Stimulated activated CD4-positive, alpha-beta T cell treated with anti-CD3 and anti-CD28 coated beads, Interleukin-1b, Interleukin-23, amount 100 ng/mL, for 1 hour (primary cell): Measurements from ENCODE around the gene GARIN5A.

Source experiments
- DNase-seq, 2 donors: peaks; one replicate each; pipeline ENCODE4 v3.0.0-alpha.2; 2020; ENCODE audit warnings: low read depth in 2 of 2

GARIN5A gene

DNA sequence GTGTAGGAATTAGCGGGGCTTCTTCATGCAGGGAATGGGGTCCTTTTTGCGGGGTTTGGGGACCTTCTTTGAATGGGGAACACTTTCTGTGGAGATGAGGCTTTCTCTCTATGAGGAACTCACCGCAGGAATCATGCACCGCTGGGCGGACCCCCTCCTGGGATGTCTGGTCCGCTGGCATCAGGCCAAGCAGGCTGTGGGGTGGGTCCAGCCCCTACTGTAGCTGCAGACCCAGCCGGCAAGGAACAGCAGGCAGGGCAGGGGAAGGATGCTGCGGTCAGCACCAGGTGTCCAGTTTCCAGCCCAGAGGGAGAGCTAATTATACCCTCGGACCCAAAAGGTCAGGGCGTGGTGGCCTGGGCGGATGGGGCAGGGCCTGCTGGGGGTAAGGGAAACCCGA lies 42.1 kb downstream of the GARIN5A start:
- no peak for DNase-seq

DNA sequence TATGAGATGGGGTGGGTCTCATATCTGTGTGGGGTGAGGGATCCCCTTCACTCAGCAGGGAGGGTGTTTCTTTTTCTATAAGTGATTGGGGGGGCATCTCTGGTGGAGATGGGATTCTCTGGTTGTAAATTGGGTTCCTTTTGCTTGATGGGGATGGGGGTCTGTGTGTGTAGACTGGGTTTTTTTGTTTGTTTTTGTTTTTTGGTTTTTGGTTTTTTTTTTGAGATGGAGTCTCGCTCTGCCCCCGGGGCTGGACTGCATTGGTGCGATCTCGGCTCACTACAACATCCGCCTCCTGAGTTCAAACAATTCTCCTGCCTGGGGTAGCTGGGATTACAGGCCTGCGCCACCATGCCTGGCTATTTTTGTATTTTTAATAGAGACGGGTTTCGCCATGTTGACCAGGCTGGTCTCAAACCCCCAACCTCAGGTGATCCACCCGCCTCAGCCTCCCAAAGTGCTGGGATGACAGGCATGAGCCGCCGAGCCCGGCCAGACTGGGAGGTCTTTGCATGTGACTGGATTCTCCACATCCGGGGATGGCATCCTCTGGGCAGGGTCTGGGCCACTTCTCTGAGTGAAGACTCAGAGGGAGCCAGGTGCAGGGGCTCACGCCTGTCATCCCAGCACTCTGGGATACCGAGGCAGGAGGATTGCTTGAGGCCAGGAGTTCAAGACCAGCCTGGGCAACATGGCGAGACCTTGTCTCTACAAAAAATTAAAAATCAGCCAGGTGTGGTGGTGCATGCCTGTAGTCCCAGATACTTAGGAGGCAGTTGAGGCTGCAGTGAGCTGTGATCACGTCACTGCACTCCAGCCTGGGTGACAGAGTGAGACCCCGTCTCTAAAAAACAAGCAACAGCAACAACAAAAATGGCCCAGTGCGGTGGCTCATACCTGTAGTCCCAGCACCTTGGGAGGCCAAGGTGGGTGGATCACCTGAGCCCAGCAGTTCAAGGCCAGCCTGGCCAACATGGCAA lies 43.2 kb downstream of the GARIN5A start:
- no peak for DNase-seq

DNA sequence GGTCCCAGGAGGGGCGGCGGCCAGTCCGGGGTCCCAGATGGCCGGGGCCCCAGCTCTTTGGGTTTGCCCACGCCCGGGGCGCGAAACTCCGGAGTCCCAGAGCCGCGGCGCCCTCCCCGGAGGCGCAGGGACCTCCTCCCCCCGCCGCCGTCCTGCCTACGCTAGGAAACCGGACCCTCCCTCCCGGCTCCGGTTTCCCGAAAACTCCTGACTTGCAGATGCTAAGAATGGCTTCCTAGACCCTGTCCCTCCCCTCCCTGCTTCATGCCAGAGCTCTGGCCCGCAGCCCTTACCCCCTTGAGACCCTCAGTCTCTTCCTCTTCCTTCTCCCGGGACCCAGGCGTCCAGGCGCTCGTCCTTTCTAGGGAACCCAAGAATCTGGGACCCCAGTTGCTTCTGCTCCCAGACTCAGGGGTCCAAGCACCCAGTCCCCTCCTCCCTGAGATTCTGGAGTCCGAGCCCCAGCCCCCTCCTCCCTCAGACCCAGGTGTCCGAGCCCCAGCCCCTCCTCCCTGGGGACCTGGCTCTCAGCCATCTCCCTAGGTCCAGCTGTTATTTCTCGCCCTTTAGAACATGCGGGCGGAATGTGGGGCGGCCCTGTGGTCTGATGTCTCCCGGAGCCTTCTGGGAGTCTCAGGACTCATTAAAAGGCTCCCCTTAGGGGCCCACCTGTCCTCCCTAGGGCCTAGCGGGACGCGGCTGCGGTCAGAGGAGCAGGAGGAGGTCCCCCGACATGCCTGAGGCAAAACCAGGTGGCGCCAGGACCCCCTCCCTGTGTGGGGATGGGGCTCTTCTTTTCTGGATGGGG lies 44.2 kb downstream of the GARIN5A start, which contains the start of gene MYBPC2:
Gene MYBPC2, plus strand, starts transcription at position 672 of the 808 bp plus-strand sequence. Its CDS starts 62 bp downstream, at position 734.
- DNase-seq, result no peak

DNA sequence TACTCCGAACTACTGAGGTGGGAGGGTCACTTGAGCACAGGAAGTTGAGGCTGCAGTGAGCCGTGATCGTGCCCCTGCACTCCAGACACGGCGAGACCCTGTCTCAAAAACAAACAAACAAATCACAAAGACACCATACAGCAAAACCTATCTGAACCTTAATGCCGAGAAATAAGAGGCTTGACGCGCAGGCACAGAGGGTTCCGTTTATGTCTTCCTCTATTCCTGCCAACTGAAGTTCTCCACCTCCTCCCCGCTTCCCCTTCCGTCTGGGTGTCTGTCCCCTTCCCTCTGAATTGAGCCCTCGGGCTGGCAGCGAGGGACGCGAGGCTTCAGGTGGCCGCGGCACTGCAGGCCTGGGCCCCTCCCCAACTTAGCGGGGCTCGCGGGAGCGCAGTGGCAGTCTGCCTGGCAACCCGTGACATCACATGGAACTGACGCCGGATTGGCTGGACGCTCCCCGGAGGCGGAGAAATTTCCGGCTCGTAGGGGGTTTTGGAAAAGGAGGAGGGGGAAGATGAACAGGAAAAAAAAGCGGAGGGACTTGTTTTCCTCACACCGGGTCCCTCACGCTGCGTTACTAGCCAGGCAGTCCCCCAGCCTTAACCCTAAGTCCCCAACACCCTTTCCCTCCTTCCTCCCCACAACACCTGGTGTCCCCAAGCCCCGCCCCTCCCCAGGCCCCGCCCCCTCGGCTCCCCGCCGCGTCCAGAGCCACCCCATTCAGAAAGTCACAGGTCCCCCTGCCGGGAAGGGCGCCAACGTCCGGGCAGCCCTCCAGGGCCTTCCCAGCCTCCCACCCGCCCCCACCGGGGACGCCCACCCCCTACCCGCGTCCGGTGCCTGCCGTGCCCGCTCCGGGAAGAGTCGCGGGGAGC lies 45.1 kb downstream of the GARIN5A start:
- peak; percentile 55 to 84 for DNase-seq

DNA sequence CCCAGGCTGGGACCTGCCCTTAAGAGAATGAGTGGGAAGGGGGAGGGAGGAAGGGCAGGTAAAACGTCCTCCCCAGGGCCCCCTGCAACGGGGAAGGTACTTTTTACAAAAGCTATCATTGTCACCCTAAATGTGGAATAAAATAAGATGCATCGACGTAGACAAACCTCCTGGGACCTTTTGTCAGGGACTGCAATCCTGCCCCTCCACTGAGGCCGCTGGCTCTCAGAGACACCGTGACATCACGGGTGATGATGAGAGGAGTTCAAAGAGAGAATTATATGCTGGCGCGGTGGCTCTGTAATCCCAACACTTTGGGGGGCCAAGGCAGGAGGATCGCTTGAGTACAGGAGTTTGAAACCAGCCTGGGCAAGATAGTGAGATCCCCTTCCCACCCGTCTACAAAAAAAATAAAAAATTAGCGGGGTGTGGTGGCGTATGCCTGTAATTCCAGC lies 45.7 kb downstream of the GARIN5A start:
- no peak for DNase-seq

DNA sequence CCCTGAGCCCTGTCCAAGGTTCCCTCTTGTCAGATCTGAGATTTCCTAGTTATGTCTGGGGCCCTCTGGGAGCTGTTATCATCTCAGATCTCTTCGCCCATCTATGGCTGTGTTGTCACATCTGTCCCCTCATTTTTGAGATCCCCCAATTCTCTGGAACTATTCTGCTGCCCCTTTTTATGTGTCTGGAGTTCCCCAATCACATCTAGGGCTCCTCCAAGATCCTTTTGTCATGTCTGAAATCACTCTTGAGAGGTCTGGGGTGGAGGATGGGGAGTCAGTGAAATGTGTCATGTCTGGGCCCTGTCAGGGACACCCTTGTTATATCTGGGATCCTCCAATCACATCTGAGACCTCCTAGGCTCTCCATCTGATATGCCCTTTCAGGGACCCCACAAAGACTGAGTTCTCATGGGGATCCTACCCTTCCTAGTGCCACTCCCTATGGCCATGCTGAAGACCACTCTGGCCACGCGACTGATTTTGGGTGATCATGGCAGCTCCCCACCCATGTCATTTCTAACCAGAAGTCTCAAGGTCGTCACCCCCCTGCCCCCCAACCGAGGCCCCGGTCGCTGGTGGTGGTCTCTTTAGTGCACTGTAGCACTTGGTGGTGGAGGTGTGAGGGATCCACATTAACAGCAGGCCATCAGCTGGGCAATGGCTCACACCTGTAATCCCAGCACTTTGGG lies 47.7 kb downstream of the GARIN5A start:
- no peak for DNase-seq

DNA sequence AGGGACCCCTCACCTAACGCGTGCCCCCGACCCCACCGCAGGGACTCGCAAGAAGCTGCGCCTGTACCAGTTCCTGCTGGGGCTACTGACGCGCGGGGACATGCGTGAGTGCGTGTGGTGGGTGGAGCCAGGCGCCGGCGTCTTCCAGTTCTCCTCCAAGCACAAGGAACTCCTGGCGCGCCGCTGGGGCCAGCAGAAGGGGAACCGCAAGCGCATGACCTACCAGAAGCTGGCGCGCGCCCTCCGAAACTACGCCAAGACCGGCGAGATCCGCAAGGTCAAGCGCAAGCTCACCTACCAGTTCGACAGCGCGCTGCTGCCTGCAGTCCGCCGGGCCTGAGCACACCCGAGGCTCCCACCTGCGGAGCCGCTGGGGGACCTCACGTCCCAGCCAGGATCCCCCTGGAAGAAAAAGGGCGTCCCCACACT lies 48.6 kb downstream of the GARIN5A start:
- DNase-seq, result no peak

DNA sequence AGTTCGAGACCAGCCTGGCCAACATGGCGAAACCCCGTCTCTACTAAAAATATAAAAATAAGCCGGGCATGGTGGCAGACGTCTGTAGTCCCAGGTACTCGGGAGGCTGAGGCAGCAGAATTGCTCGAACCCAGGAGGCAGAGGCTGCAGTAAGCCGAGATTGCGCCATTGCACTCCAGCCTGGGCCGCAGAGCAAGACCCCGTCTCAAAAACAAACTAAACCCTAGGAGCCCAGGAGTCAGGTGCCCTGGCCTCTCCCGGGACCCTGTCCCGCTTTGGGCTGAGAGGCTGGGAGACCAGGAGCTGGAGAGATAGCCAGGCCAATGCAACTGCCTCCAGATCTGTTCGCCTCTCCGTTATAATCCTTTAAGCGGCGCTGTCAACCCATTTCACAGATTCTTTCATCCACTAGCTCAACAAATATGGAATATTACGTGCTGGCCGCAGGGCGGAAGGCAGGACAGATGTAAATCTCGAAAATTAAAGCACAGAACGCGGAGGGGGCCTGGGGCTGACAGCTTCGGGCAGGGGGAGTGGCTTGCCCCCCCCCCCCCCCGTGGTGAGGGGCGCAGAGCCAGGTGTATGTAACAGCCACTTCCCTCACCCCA lies 49.2 kb downstream of the GARIN5A start:
- no peak for DNase-seq

DNA sequence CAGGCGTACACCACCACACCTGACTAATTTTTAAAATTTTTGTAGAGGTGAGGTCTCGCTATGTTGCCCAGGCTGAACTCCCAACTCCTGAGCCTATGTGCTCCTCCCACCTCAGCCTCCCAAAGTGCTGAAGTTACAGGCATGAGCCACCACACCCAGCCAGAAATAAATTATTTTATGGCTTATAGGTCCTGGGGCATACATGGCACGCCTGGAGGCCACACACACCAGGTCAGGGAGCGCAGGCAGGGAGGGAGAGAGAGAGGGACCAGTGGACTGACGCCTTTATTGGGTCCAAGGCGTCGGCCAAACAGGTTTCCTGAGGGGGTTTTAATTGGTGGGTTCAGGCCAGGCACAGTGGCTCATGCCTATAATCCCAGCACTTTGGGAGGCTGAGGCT lies 51.1 kb downstream of the GARIN5A start:
- DNase-seq, result no peak

DNA sequence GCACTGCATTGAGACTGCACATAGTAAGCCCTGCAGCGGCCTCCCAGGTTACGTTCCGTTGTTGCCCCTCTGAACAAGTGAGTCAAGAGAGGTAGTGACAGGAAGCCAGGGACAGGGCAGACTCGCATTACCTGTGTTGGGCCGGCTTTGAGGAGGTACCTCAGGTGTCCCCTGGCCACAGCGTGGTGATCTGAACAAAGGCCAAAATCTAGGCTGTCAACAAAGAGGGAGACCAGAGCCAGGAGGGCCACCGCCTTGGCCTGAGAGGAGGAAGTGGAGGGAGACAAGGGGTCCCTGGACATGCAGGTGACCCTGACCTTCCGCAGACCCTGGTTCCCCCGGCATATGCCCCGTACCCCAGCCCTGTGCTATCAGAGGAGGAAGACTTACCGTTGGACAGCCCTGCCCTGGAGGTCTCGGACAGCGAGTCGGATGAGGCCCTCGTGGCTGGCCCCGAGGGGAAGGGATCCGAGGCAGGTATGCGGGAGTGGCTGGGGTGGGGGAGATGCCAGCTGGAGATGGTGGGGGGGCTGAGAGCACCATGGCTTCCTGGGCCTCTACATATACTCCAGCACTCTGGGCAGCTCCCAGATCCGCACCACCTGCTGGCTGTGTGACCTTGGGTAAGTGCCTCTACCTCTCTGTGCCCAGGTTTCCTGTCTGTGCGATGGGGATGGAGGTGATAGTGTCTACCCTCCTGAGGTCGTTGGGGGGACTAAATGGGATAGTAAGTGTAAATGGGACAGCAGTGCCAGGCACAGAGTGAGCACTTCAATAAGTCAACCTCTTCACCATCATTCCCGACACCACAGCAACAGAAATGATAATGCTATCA lies 53.2 kb downstream of the GARIN5A start:
- no peak for DNase-seq

DNA sequence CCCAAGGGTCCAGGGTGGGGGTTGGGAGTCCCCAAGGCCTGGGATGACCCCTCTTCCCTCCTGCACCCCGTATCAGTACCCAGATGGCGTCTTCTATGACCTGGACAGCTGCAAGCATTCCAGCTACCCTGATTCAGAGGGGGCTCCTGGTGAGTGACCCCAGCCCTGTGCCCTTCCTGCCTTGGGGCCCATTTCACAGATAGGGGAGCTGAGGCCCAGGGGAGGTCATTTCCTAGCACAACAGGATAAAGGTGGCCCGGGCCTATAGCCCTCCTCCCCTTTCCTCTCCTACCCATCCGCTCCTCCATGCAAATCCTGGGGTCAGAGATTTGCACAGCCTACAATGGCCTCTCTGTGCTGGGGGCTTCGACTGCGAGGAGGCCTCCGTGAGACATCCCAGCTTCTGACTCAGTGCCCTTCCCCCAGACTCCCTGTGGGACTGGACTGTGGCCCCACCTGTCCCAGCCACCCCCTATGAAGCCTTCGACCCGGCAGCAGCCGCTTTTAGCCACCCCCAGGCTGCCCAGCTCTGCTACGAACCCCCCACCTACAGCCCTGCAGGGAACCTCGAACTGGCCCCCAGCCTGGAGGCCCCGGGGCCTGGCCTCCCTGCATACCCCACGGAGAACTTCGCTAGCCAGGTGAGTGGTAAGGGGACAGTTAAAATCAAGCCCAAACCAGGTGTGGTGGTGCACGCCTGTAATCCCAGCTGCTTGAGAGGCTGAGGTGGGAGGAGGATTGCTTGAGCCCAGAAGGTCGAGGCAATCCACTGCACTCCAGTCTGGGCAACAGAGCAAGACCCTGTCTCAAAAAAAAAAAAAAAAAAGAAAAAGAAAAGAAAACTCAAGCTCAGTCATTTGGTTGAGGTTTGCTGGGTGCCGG lies 54.0 kb downstream of the GARIN5A start:
- no peak for DNase-seq

DNA sequence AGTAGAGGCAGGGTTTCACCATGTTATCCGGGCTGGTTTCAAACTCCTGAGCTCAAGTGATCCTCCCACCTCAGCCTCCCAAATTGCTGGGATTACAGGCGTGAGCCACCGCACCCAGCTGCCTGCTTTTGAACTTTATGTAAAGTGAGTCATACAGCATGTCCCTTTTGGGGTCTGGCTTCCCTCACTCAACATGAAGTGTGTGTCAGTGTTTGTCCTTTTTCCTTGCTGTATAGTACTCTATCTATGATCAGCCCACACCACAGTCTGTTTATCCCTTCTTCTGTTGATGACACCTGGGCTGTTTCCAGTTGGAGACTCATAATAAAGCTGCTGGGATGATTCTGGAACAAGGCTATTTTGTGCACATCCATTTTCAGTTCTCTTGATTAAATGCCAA lies 55.8 kb downstream of the GARIN5A start:
- DNase-seq, result no peak

DNA sequence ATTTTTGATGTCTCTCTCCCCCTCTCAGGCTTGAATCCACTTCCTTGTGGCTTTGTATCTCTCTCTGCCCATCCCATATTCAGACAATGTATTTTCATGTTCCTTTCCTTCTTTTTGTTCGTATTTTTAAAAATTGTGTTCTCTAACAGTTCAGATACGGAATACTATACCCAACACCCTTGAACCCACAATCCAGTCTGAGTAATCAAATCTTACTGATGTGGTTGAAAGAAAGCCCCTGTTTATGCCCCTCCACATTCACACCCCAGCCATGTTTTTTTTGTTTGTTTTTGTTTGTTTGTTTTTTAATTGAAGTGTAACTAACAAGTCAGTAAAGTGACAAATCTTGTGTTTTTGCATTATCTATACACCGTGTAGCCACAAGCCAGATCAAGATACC lies 56.5 kb downstream of the GARIN5A start:
- DNase-seq, result no peak

DNA sequence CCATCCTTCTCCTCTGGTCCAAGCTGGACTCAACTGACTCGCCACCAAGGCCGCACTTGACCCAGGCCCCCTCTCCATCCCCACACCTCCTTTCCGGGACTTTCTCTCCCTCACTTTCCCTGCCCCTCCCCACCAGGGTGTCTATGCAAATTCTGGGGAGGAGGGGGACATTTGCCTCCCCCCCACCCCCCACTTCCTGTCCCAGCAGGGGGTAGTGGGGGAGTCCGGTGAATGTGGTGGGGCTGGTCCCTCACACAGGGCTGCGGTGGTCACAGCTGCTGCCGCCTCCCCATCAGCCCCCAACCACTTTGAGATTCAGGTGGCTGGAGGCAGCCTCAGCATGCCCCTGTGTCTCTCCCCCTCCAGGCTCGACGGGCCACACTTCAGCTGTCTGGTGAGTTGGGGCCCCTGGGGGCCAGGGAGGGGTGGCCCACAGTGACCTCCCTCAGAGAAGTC lies 57.0 kb downstream of the GARIN5A start:
- DNase-seq, result no peak

DNA sequence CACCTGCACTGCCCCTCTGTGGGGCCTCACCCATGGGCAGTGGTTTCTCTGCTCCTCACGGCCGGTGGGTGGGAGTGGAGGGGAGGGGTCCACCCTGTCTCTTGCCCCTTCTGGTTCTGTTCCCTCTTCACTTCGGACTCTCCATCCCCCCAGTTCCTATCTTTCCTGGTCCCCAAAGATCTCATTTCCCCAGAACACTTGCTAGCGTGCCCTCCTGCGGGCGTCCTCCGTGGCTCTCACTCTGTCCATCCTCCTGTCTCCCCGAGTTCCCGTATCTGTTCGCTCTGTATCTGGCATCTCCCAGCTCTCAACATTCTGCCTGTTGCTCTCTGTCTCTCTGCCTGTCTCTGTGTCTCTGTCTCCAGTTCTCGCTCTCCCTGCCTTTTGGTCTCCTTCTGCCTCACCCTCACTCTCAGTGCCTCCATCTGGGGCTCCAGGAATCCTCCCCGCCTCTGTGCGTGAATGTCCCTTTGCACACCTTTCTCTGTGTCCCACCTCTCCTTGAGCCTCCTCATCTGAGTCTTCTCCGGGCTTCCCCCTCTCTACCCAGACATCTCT lies 57.5 kb downstream of the GARIN5A start:
- no peak for DNase-seq

DNA sequence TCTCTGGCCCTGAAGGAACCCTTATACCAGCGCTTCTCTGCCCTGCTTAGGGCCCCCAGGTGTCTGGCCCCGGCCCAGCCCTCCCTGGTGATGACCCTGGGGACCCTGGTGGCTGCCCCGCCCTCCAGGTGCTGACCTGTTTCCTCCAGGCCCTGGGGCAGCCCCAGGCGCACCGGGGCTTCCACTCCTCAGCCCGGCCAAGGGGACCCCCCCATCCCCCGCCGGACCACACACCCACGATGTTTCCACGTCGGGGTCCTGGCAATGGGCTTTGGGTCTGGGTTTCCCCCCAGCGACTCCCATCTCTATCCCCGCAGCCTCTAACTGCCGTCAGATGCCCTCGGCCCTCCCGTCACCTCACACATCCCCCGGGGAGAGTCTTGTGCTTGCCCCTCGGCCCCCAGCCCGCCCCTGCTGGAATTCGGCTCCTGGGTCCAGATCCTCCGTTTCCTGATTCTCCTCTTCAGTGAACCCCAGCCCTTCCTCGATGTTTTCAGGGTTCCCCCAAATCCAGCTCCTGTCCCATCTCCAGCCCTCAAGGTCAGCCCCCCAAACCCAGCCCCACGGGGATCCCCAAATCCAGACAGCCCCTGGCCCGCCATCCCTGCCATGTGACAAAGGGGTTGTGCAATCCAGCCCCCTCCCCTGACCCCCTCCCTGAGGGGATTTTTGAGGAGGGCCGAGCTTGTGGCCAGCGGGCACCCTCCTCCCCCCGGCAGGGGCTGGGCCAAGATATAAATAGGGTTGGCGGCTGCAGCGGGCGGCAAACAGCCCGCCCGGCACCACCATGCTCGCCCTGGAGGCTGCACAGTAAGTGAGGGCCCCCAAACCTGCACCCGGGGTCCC lies 58.2 kb downstream of the GARIN5A start, which contains the start of gene SPIB:
Gene SPIB, plus strand, starts transcription at position 763 of the 846 bp plus-strand sequence. Its CDS starts 25 bp downstream, at position 788.
- DNase-seq, result no peak
